T1000 (cell line): Measurements from ENCODE around the gene RPL4.
"Not testable (repeated sequence)": the region's sequence is repeated elsewhere in the genome, so short reads cannot be mapped to it uniquely, and the experiment has no call there.

Experiments
- DNase-seq: peaks from one replicate; lab custom pipeline; 2025; ENCODE audit warnings: mixed read lengths; lab: John Stamatoyannopoulos, UW

Gene RPL4

GRCh38 chr15:66489179-66489791, 15.4 kb downstream of the RPL4 start:
- DNase-seq, result no peak

- DNase-seq, result no peak
Measured at GRCh38 chr15:66488525-66488924, 16.1 kb downstream of the RPL4 start.

- no peak for DNase-seq
Measured at GRCh38 chr15:66486887-66487286, 17.8 kb downstream of the RPL4 start.

- DNase-seq, result no peak
Measured at GRCh38 chr15:66484539-66485112, 20.0 kb downstream of the RPL4 start.

GRCh38 chr15:66483131-66483566, 21.5 kb downstream of the RPL4 start:
- DNase-seq, result no peak

GRCh38 chr15:66482539-66482938, 22.1 kb downstream of the RPL4 start:
- no peak for DNase-seq

- no peak for DNase-seq
Measured at GRCh38 chr15:66481107-66481856, 23.4 kb downstream of the RPL4 start.

- no peak for DNase-seq
Measured at GRCh38 chr15:66480267-66480666, 24.4 kb downstream of the RPL4 start.

- no peak for DNase-seq
Measured at GRCh38 chr15:66477011-66477410, 27.6 kb downstream of the RPL4 start.

- DNase-seq, result no peak
Measured at GRCh38 chr15:66476535-66476934, 28.1 kb downstream of the RPL4 start.

GRCh38 chr15:66474963-66475362, 29.7 kb downstream of the RPL4 start:
- no peak for DNase-seq

GRCh38 chr15:66474135-66474534, 30.5 kb downstream of the RPL4 start:
- no peak for DNase-seq

- DNase-seq, result no peak
Measured at GRCh38 chr15:66472176-66472999, 32.3 kb downstream of the RPL4 start.

GRCh38 chr15:66470825-66471224, 33.8 kb downstream of the RPL4 start:
- DNase-seq, result not testable (repeated sequence)

GRCh38 chr15:66467162-66468040, 37.3 kb downstream of the RPL4 start:
- not testable (repeated sequence) for DNase-seq

GRCh38 chr15:66465294-66465693, 39.4 kb downstream of the RPL4 start:
- not testable (repeated sequence) for DNase-seq

- DNase-seq, result no peak
Measured at GRCh38 chr15:66462627-66463026, 42.0 kb downstream of the RPL4 start.

- DNase-seq, result no peak
Measured at GRCh38 chr15:66461917-66462316, 42.7 kb downstream of the RPL4 start.

- DNase-seq, result not testable (repeated sequence)
Measured at GRCh38 chr15:66461294-66461693, 43.4 kb downstream of the RPL4 start.

GRCh38 chr15:66459818-66460615, 44.6 kb downstream of the RPL4 start:
- DNase-seq, result no peak

GRCh38 chr15:66456211-66456610, 48.4 kb downstream of the RPL4 start:
- no peak for DNase-seq
